Measurements from ENCODE around the gene PILRA. TPM values are rescaled to one million over a fixed set of nuclear protein-coding genes. Genes with fewer than 3 reads are reported as not detected.
"Not testable (repeated sequence)": the region's sequence is repeated elsewhere in the genome, so short reads cannot be mapped to it uniquely, and the experiment has no call there.

PILRA gene
- total RNA-seq, 4 donors from 2014 or later = 5.8 to 9.5 (median 5.9) TPM

GRCh38 chr7:100351657-100352058 lies 21.6 kb upstream of the PILRA start:
- no peaks in the 10 kb centered on the region for H3K27me3 ChIP-seq
- H3K4me1 ChIP-seq = no peaks in the 10 kb centered on the region
- H3K9me3 ChIP-seq = no peaks in the 10 kb centered on the region
- peak in 1 of 3 donors; percentile 33 for DNase-seq
- H3K4me3 ChIP-seq = no peak overlapping the region
- TF ChIP-seq CTCF (IDR thresholded peaks at IDR 0.05) (no peak), POLR2A (IDR thresholded peaks at IDR 0.05) (no peak)
- peaks cover 0 to 86% (median 0%) of the 10 kb centered on the region in 3 donors for H3K36me3 ChIP-seq
- H3K27ac ChIP-seq = peak overlapping the region in 3 of 4 donors; percentile 10 to 52 (median 49)

- peaks cover 0 to 86% (median 0%) of the 10 kb centered on the region in 3 donors for H3K36me3 ChIP-seq
Observed at GRCh38 chr7:100352230-100352781, 21.0 kb upstream of the PILRA start.

GRCh38 chr7:100352984-100353684 lies 20.2 kb upstream of the PILRA start:
- no peaks in the 10 kb centered on the region for H3K9me3 ChIP-seq

More at GRCh38 chr7:100352230-100352781, 21.0 kb upstream of the PILRA start:
- Histone ChIP-seq H3K4me3 (peak overlapping the region in 3 of 4 donors; percentile 4 to 22 (median 12)), H3K27ac (peak overlapping the region in 3 of 4 donors; percentile 30 to 59 (median 52))
- not testable (repeated sequence) for H3K4me1 ChIP-seq, H3K9me3 ChIP-seq, H3K27me3 ChIP-seq, DNase-seq

GRCh38 chr7:100353685-100354330 lies 19.5 kb upstream of the PILRA start:
- DNase-seq = peak in 2 of 3 donors; percentile 27 to 48
- Histone ChIP-seq H3K4me1 (no peaks in the 10 kb centered on the region), H3K4me3 (no peak overlapping the region), H3K27me3 (no peaks in the 10 kb centered on the region), H3K9me3 (no peaks in the 10 kb centered on the region), H3K36me3 (peaks cover 0 to 84% (median 0%) of the 10 kb centered on the region in 3 donors), H3K27ac (peak overlapping the region in 1 of 4 donors; percentile 38)
- TF ChIP-seq CTCF (IDR thresholded peaks at IDR 0.05) = no peak
- no peak for TF ChIP-seq POLR2A (IDR thresholded peaks at IDR 0.05)

More at GRCh38 chr7:100352984-100353684, 20.2 kb upstream of the PILRA start:
- no peak for DNase-seq
- H3K4me1 ChIP-seq = no peaks in the 10 kb centered on the region
- H3K27ac ChIP-seq = peak overlapping the region in 1 of 4 donors; percentile 52
- no peaks in the 10 kb centered on the region for H3K27me3 ChIP-seq
- no peak for TF ChIP-seq POLR2A (IDR thresholded peaks at IDR 0.05)
- peak overlapping the region in 1 of 4 donors; percentile 22 for H3K4me3 ChIP-seq
- H3K36me3 ChIP-seq = peaks cover 0 to 86% (median 0%) of the 10 kb centered on the region in 3 donors

GRCh38 chr7:100356416-100357068 lies 16.7 kb upstream of the PILRA start:
- Histone ChIP-seq H3K27me3 (no peaks in the 10 kb centered on the region), H3K27ac (no peak overlapping the region), H3K9me3 (no peaks in the 10 kb centered on the region), H3K4me1 (no peaks in the 10 kb centered on the region), H3K4me3 (no peak overlapping the region), H3K36me3 (peaks cover 0 to 92% (median 0%) of the 10 kb centered on the region in 3 donors)
- peak in 1 of 3 donors; percentile 27 for DNase-seq
- TF ChIP-seq POLR2A (IDR thresholded peaks at IDR 0.05) (no peak), CTCF (IDR thresholded peaks at IDR 0.05) (no peak)

- no peak for TF ChIP-seq POLR2A (IDR thresholded peaks at IDR 0.05)
- TF ChIP-seq CTCF (IDR thresholded peaks at IDR 0.05) = no peak
- Histone ChIP-seq H3K4me3 (no peak overlapping the region), H3K36me3 (peaks cover 0 to 98% (median 0%) of the 10 kb centered on the region in 3 donors), H3K9me3 (no peaks in the 10 kb centered on the region), H3K4me1 (no peaks in the 10 kb centered on the region), H3K27ac (no peak overlapping the region), H3K27me3 (no peaks in the 10 kb centered on the region)
- no peak for DNase-seq
Observed at GRCh38 chr7:100357131-100357561, 16.1 kb upstream of the PILRA start.
